Measurements from ENCODE around the gene ROCK2. TPM values are rescaled to one million over a fixed set of nuclear protein-coding genes. Genes with fewer than 3 reads are reported as not detected.

The ROCK2 gene
- total RNA-seq, 1 experiment from 2014 or later = 25.9 TPM

DNA sequence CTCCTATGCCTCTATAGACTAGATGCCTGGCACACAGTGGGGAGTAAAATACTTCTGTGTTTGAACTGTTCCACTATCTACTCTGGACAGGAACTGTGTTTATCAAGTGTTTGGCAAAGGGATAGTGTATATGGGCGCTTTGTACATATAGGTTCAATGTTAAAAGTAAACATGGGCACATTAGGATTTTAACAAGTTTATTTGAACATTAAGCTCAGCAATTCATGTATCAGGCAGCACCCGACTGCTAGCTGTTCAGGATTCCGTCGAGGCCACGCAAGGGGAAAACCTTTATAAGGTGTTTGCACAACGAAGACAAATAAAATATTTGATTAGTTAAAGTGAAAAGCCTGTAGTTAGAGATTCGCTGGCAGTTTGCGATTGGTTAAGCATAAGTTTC, 43.4 kb upstream of the ROCK2 start (continued):
- TF ChIP-seq, protein P1, sequence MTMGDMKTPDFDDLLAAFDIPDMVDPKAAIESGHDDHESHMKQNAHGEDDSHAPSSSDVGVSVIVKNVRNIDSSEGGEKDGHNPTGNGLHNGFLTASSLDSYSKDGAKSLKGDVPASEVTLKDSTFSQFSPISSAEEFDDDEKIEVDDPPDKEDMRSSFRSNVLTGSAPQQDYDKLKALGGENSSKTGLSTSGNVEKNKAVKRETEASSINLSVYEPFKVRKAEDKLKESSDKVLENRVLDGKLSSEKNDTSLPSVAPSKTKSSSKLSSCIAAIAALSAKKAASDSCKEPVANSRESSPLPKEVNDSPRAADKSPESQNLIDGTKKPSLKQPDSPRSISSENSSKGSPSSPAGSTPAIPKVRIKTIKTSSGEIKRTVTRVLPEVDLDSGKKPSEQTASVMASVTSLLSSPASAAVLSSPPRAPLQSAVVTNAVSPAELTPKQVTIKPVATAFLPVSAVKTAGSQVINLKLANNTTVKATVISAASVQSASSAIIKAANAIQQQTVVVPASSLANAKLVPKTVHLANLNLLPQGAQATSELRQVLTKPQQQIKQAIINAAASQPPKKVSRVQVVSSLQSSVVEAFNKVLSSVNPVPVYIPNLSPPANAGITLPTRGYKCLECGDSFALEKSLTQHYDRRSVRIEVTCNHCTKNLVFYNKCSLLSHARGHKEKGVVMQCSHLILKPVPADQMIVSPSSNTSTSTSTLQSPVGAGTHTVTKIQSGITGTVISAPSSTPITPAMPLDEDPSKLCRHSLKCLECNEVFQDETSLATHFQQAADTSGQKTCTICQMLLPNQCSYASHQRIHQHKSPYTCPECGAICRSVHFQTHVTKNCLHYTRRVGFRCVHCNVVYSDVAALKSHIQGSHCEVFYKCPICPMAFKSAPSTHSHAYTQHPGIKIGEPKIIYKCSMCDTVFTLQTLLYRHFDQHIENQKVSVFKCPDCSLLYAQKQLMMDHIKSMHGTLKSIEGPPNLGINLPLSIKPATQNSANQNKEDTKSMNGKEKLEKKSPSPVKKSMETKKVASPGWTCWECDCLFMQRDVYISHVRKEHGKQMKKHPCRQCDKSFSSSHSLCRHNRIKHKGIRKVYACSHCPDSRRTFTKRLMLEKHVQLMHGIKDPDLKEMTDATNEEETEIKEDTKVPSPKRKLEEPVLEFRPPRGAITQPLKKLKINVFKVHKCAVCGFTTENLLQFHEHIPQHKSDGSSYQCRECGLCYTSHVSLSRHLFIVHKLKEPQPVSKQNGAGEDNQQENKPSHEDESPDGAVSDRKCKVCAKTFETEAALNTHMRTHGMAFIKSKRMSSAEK (CRISPR knock-in tag; IDR thresholded peaks at IDR 0.05; ENCODE audit: borderline replicate concordance) = no peak
- TF ChIP-seq, protein P2, sequence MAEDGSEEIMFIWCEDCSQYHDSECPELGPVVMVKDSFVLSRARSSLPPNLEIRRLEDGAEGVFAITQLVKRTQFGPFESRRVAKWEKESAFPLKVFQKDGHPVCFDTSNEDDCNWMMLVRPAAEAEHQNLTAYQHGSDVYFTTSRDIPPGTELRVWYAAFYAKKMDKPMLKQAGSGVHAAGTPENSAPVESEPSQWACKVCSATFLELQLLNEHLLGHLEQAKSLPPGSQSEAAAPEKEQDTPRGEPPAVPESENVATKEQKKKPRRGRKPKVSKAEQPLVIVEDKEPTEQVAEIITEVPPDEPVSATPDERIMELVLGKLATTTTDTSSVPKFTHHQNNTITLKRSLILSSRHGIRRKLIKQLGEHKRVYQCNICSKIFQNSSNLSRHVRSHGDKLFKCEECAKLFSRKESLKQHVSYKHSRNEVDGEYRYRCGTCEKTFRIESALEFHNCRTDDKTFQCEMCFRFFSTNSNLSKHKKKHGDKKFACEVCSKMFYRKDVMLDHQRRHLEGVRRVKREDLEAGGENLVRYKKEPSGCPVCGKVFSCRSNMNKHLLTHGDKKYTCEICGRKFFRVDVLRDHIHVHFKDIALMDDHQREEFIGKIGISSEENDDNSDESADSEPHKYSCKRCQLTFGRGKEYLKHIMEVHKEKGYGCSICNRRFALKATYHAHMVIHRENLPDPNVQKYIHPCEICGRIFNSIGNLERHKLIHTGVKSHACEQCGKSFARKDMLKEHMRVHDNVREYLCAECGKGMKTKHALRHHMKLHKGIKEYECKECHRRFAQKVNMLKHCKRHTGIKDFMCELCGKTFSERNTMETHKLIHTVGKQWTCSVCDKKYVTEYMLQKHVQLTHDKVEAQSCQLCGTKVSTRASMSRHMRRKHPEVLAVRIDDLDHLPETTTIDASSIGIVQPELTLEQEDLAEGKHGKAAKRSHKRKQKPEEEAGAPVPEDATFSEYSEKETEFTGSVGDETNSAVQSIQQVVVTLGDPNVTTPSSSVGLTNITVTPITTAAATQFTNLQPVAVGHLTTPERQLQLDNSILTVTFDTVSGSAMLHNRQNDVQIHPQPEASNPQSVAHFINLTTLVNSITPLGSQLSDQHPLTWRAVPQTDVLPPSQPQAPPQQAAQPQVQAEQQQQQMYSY (CRISPR knock-in tag; IDR thresholded peaks at IDR 0.05) = no peak
- TF ChIP-seq CREM (CRISPR knock-in tag; IDR thresholded peaks at IDR 0.05) (no peak), TEAD1 (CRISPR knock-in tag; IDR thresholded peaks at IDR 0.05) (no peak), GTF2I (CRISPR knock-in tag; conservative IDR thresholded peaks at IDR 0.05) (no peak), CREB1 (CRISPR knock-in tag; IDR thresholded peaks at IDR 0.05) (no peak)
- TF ChIP-seq, protein P3, sequence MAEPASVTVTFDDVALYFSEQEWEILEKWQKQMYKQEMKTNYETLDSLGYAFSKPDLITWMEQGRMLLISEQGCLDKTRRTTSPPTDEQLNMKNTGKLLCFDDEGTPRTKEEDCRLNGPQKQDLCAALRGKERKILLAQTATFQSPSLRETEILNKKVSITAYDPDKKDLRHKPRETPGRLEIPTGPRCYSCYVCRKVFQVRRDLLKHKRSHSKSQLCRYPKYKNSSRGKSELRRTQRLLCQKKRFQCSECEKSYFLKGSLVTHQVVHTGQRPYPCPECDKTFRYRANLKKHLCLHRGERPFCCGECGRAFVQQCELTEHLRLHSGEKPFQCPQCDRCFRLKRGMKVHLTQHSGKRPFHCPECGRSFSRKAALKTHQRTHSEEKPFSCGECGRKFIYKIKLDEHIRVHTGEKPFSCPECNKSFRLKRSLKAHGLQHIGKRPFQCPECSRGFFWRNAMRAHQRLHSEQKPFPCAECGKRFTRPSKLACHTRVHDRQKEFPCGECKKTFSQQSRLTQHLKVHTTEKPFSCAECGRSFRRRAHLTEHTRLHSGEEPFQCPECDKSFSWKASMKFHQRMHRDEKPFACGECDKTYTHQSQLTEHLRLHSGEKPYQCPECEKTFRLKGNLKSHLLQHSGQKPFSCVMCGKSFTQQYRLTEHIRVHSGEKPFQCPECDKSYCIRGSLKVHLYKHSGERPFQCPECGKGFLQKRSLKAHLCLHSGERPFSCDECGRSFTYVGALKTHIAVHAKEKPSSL (CRISPR knock-in tag; conservative IDR thresholded peaks at IDR 0.05) = no peak

DNA sequence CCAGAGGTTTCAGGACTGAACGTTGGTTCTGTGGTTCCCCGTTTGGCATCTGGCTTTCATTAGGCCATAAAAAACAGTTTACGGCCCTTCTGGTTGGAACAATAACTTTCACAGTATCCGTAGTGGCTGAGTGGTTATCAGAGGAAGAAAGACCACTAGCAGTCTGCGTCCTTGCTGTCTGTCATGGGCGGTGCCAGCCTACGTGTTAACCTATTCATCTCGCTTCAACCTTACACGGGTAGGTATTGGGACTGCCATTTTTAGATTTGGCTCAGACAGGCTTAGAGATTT, 42.6 kb upstream of the ROCK2 start:
- POLR2A ChIA-PET = interaction anchor here (0.6 kb wide), 1 partner anchor 13 kb away, joined by 5 read pairs; no protein-coding TSS in a partner anchor
- Mint-ChIP-seq H3K27me3 (ENCODE audit: low read depth) (no peaks in the 10 kb centered on the region), H3K9me3 (no peaks in the 10 kb centered on the region), H3K27ac (no peak overlapping the region), H3K36me3 (no peaks in the 10 kb centered on the region), H3K4me1 (peaks cover 31% of the 10 kb centered on the region), H3K4me3 (no peak overlapping the region)
- CTCF ChIA-PET = interaction anchor here (0.5 to 1.2 kb wide), 2 partner anchors 64 to 152 kb away, joined by 3 read pairs; no protein-coding TSS in a partner anchor
- ATAC-seq = no peak
- no peak for DNase-seq (ENCODE audit: low spot score)
- TF ChIP-seq JAZF1 (CRISPR knock-in tag; IDR thresholded peaks at IDR 0.05) (no peak), CBFB (CRISPR knock-in tag; IDR thresholded peaks at IDR 0.05; ENCODE audit: low read depth) (no peak), NFE2L1 (CRISPR knock-in tag; IDR thresholded peaks at IDR 0.05) (no peak)
- TF ChIP-seq, protein P1 (CRISPR knock-in tag; IDR thresholded peaks at IDR 0.05; ENCODE audit: borderline replicate concordance) = no peak
- TF ChIP-seq, protein P4, sequence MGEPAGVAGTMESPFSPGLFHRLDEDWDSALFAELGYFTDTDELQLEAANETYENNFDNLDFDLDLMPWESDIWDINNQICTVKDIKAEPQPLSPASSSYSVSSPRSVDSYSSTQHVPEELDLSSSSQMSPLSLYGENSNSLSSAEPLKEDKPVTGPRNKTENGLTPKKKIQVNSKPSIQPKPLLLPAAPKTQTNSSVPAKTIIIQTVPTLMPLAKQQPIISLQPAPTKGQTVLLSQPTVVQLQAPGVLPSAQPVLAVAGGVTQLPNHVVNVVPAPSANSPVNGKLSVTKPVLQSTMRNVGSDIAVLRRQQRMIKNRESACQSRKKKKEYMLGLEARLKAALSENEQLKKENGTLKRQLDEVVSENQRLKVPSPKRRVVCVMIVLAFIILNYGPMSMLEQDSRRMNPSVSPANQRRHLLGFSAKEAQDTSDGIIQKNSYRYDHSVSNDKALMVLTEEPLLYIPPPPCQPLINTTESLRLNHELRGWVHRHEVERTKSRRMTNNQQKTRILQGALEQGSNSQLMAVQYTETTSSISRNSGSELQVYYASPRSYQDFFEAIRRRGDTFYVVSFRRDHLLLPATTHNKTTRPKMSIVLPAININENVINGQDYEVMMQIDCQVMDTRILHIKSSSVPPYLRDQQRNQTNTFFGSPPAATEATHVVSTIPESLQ (CRISPR knock-in tag; IDR thresholded peaks at IDR 0.05) = no peak
- TF ChIP-seq, protein P5, sequence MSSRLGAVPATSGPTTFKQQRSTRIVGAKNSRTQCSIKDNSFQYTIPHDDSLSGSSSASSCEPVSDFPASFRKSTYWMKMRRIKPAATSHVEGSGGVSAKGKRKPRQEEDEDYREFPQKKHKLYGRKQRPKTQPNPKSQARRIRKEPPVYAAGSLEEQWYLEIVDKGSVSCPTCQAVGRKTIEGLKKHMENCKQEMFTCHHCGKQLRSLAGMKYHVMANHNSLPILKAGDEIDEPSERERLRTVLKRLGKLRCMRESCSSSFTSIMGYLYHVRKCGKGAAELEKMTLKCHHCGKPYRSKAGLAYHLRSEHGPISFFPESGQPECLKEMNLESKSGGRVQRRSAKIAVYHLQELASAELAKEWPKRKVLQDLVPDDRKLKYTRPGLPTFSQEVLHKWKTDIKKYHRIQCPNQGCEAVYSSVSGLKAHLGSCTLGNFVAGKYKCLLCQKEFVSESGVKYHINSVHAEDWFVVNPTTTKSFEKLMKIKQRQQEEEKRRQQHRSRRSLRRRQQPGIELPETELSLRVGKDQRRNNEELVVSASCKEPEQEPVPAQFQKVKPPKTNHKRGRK (CRISPR knock-in tag; IDR thresholded peaks at IDR 0.05; ENCODE audit: borderline replicate concordance) = no peak
- TF ChIP-seq, protein P6, sequence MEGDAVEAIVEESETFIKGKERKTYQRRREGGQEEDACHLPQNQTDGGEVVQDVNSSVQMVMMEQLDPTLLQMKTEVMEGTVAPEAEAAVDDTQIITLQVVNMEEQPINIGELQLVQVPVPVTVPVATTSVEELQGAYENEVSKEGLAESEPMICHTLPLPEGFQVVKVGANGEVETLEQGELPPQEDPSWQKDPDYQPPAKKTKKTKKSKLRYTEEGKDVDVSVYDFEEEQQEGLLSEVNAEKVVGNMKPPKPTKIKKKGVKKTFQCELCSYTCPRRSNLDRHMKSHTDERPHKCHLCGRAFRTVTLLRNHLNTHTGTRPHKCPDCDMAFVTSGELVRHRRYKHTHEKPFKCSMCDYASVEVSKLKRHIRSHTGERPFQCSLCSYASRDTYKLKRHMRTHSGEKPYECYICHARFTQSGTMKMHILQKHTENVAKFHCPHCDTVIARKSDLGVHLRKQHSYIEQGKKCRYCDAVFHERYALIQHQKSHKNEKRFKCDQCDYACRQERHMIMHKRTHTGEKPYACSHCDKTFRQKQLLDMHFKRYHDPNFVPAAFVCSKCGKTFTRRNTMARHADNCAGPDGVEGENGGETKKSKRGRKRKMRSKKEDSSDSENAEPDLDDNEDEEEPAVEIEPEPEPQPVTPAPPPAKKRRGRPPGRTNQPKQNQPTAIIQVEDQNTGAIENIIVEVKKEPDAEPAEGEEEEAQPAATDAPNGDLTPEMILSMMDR (IDR thresholded peaks at IDR 0.05) = no peak
- TF ChIP-seq, protein P7, sequence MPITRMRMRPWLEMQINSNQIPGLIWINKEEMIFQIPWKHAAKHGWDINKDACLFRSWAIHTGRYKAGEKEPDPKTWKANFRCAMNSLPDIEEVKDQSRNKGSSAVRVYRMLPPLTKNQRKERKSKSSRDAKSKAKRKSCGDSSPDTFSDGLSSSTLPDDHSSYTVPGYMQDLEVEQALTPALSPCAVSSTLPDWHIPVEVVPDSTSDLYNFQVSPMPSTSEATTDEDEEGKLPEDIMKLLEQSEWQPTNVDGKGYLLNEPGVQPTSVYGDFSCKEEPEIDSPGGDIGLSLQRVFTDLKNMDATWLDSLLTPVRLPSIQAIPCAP (CRISPR knock-in tag; IDR thresholded peaks at IDR 0.05) = no peak

Measured in WTC11 (cell line).